22Rv1 (cell line): ENCODE data around the gene CACNA2D4.

Experiments used
- CTCF ChIP-seq: fragments of 450-650 bp; IDR thresholded peaks from 2 replicates; pipeline ENCODE4 v1.5.1; 2017; ENCODE audit warnings: mild to moderate bottlenecking
- ZFX ChIP-seq: fragments of 450-650 bp; IDR thresholded peaks from 2 replicates; pipeline ENCODE4 v1.6.1; 2017; ENCODE audit warnings: antibody characterized with exemption, borderline replicate concordance

- TF ChIP-seq CTCF (no peak), ZFX (no peak)
Observed at GRCh38 chr12:1834186-1834925, 84.1 kb downstream of the CACNA2D4 start.
